ENCODE measurements around the gene ZRANB3.

ZRANB3 gene

DNA sequence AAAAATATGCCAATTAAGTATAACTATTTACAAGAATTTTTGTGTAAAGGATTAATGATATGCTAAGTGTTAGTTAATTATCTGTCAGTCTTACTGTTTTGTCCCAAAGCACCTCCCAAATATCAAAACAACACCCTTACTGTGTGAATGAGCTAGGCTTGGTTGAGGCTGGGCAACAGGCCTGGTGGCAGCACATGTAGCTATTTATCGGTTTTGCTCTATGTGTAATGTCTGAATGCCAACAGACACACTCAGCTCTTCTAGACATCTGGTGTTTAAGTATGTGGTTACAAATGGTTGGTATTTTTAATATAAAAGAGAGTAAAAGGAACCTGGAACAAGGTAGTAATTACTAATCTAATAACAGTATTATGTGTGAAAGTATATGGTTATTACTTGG, 303.6 kb downstream of the ZRANB3 start:
- in situ Hi-C loops (cut with HindIII; ENCODE audit: low sequenced_read_pairs): loop anchor here (5.0 kb wide), 1 partner anchor 40 kb away; no protein-coding TSS in a partner anchor
- no peak overlapping the region for H3K4me3 ChIP-seq (ENCODE audit: low read depth, low read length)
- TF ChIP-seq, protein P1, sequence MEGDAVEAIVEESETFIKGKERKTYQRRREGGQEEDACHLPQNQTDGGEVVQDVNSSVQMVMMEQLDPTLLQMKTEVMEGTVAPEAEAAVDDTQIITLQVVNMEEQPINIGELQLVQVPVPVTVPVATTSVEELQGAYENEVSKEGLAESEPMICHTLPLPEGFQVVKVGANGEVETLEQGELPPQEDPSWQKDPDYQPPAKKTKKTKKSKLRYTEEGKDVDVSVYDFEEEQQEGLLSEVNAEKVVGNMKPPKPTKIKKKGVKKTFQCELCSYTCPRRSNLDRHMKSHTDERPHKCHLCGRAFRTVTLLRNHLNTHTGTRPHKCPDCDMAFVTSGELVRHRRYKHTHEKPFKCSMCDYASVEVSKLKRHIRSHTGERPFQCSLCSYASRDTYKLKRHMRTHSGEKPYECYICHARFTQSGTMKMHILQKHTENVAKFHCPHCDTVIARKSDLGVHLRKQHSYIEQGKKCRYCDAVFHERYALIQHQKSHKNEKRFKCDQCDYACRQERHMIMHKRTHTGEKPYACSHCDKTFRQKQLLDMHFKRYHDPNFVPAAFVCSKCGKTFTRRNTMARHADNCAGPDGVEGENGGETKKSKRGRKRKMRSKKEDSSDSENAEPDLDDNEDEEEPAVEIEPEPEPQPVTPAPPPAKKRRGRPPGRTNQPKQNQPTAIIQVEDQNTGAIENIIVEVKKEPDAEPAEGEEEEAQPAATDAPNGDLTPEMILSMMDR (IDR thresholded peaks at IDR 0.05; ENCODE audit: low read depth, low read length, missing control alignments): no peak
- DNase-seq (ENCODE audit: low read depth): no peak

DNA sequence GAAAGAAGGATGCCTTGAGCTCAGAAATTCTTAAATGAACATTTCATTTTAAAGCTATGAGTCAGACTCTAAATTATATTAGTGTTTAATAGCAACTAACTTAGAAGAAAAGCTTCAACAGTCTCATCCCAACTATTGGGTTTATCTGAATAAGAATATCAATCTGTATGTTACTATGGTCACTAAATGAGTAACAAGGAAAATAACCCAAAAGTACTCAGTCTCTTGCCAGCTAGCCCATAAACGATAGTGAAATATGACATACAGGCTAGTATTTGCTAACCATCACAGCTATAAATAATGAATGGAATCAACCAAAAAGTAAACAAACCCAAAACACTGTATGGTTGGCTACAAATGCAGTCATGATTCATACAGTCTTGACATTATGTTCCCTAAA, 304.1 kb downstream of the ZRANB3 start:
- in situ Hi-C loops (cut with HindIII; ENCODE audit: low sequenced_read_pairs): loop anchor here (5.0 kb wide), 1 partner anchor 40 kb away; no protein-coding TSS in a partner anchor
- DNase-seq (ENCODE audit: low read depth): no peak
- TF ChIP-seq, protein P1 (IDR thresholded peaks at IDR 0.05; ENCODE audit: low read depth, low read length, missing control alignments): no peak
- H3K4me3 ChIP-seq (ENCODE audit: low read depth, low read length): no peak overlapping the region

DNA sequence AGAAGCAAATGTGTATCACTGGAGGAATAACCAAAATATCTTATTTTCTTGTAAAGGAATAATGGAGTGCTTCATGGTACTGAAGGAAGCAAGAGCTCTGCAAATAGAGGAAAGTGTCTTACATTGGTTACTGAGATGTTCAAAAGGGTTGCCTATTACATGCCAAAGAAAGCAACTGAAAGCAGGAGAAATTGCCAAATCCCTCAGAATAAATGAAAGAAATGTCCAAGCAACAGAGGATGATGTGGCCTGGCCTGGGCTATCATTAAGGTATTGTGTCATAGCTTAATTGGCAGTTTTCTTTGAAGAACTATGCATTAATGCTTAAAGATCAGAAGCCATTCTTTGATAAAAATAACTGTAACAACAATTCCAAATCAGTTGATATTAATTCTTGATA, 305.2 kb downstream of the ZRANB3 start:
- TF ChIP-seq, protein P1 (IDR thresholded peaks at IDR 0.05; ENCODE audit: low read depth, low read length, missing control alignments): no peak
- in situ Hi-C loops (cut with HindIII; ENCODE audit: low sequenced_read_pairs): loop anchor here (5.0 kb wide), 1 partner anchor 42 kb away; no protein-coding TSS in a partner anchor
- no peak overlapping the region for H3K4me3 ChIP-seq (ENCODE audit: low read depth, low read length)
- DNase-seq (ENCODE audit: low read depth): no peak

DNA sequence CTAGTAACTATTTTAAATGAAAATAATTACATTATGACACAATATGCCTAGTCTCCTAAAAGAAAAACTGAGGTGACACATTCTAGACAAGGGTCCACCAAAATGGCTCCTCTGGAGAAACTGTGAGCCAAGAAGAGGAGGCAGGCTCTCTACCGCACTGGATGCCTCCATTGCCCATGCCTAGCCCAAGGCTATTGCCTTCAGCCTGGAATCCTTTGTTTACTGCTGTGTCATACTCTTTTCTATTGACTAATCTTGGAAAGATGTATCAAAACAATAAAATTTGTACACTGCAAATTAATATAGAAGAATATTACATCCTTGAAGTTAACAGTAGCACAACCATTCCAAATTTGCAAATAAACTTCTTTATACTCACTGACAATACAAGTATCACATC, 311.8 kb downstream of the ZRANB3 start:
- TF ChIP-seq, protein P1 (IDR thresholded peaks at IDR 0.05; ENCODE audit: low read depth, low read length, missing control alignments): no peak
- DNase-seq (ENCODE audit: low read depth): no peak
- H3K4me3 ChIP-seq (ENCODE audit: low read depth, low read length): no peak overlapping the region
- in situ Hi-C loops (cut with HindIII; ENCODE audit: low sequenced_read_pairs): no loop called here

DNA sequence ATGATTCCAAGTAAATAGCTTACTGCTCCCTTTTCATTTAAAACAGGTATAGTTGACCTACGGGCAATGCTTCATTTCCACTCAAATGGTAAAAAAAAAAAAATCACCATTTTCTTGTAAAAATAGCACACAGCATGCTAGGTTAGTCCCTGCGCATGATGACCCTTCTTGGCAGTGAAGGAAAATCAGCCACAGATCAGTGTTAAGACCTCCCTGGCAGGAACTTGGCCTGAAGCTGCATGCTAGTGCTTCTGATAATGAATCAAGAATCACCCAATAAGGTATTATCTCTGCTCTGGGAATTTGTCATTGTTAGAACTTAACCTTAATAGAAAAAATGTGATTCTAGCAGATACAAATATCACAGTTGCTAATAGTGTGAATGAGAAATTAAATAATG, 312.6 kb downstream of the ZRANB3 start:
- TF ChIP-seq, protein P1 (IDR thresholded peaks at IDR 0.05; ENCODE audit: low read depth, low read length, missing control alignments): no peak
- in situ Hi-C loops (cut with HindIII; ENCODE audit: low sequenced_read_pairs): no loop called here
- DNase-seq (ENCODE audit: low read depth): no peak
- no peak overlapping the region for H3K4me3 ChIP-seq (ENCODE audit: low read depth, low read length)

DNA sequence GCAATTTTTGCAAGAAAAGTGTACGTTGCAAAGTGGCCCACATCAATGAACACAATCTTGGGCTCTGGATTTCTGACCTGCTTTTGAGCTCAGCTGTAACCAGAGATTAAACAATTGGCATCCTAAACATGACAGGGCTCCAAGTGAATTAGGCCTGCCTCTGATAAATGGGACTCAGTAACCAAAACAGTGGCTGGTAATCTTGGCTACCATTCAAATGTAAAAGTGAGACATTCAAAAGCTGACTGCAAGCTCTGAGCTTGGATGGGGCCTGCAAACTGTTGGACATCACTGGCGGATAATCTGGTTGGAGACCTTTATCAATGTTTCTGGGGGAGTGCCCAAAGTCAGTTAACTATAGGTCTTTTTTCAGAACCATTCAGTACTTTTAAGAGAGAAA, 318.3 kb downstream of the ZRANB3 start:
- in situ Hi-C loops (cut with HindIII; ENCODE audit: low sequenced_read_pairs): no loop called here

More for the DNA sequence above, 318.3 kb downstream of the ZRANB3 start:
- peak; percentile 11 for DNase-seq (ENCODE audit: low read depth)
- no peak overlapping the region for H3K4me3 ChIP-seq (ENCODE audit: low read depth, low read length)
- TF ChIP-seq, protein P1 (IDR thresholded peaks at IDR 0.05; ENCODE audit: low read depth, low read length, missing control alignments): no peak

All from astrocyte of the cerebellum (primary cell).